SKM-1 treated with dmso at 0.1 percent for 144 hours (cell line): ENCODE data around the gene C19orf38.
A peak's percentile ranks its signal among the peaks of the same experiment; 100 is the strongest.
"Not testable (repeated sequence)": the region's sequence is repeated elsewhere in the genome, so short reads cannot be mapped to it uniquely, and the experiment has no call there.

Experiments used
- DNase-seq: peaks from one replicate; lab custom pipeline; 2025; ENCODE audit not compliant: unreplicated experiment; lab: John Stamatoyannopoulos, UW

Gene C19orf38

DNA sequence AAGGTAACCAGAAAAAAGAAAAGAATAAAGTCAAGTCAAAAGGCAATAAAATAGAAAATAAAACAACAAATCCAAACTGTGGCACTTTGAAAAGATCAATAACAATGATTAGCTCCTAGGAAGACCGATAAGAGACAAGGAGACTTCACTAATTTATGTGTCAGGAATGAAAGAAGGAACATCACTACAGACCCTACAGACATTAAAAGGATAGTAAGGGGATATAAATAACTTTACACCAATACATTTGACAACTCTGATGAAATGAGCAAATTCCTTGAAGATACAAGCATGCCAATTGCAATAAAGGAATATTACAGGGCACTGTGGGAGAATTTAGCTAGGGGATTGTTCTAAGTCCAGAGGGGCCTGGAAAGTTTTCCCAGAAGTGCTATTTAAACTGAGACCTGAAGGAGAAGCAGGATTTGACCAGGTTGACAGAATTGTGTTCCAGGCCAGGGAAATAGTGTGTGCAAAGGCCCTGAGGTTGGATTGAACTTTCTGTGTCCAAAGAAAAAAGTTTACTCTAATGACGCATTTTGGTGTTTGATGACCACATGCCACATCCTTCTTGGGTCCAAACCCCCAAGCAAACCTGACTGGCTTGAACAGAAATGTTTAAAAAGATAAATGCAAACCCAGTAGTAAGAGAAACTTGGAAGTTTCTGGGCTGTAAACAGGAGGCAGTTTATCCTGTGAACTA, 1.6 kb upstream of the C19orf38 start:
- no peak for DNase-seq

- DNase-seq: no peak
These were observed 2.4 kb downstream of the C19orf38 start for GRCh38 chr19:10850631-10851030.

GRCh38 chr19:10852098-10852800, 4.0 kb downstream of the C19orf38 start:
- no peak for DNase-seq

GRCh38 chr19:10852941-10853340, 4.7 kb downstream of the C19orf38 start:
- no peak for DNase-seq

GRCh38 chr19:10854350-10855089, 6.3 kb downstream of the C19orf38 start:
- DNase-seq: no peak

- DNase-seq: no peak
These were observed 7.8 kb downstream of the C19orf38 start for GRCh38 chr19:10855879-10856522.

GRCh38 chr19:10856899-10857298, 8.7 kb downstream of the C19orf38 start:
- not testable (repeated sequence) for DNase-seq

DNA sequence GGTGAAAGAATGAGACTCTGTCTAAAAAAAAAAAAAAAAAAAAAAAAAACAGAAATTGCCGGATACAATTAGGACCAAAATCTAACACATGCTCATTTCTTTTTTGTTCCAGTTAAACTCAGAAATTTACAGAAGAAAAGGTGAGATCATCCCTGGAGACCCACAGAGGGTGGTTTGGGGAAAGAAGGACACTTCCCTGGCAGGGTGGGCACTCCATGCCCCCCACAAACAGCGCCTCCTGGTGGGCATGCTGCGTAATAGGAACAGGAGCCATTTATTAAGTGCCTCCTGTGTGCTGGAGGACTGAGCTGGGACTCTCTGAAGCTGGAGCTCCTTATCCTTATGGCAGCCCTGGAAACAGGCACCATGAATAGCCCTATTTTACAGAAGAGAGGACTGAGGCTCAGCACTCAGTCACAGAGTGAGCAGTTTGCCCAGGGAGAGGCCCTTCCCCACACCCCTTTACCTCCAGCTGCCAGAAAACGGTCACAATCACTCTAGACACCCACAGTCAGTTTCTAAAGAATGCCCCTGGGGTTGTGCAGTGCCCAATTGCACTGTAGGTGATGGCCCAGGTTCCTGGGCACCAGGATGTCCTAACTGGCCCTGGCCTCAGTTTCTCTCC, 10.1 kb downstream of the C19orf38 start:
- DNase-seq: no peak

GRCh38 chr19:10861103-10861651, 13.0 kb downstream of the C19orf38 start:
- DNase-seq: peak; percentile 24

DNA sequence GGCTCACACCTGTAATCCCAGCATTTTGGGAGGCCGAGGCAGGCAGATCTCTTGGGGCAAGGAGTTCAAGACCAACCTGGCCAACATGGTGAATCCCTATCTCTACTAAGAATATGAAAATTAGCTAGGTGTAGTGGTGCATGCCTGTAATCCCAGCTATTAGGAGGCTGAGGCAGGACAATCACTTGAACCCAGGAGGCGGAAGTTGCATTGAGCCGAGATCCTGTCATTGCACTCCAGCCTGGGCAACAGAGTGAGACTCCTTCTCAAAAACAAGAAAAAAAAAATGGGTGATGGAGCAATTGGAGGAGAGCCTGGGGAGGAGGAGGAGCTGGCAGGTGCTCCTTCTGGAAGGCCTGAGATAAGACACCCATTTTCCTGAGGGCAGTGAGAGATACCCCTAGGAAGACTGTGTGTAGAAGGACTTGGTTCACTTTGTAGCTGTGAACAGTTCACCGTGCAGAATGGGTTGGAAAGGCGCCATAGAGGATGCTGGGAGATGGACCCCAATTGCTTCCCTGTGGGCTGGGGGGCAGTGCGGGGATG, 14.4 kb downstream of the C19orf38 start:
- DNase-seq: no peak

- no peak for DNase-seq
These were observed 15.0 kb downstream of the C19orf38 start for GRCh38 chr19:10863107-10863717.

DNA sequence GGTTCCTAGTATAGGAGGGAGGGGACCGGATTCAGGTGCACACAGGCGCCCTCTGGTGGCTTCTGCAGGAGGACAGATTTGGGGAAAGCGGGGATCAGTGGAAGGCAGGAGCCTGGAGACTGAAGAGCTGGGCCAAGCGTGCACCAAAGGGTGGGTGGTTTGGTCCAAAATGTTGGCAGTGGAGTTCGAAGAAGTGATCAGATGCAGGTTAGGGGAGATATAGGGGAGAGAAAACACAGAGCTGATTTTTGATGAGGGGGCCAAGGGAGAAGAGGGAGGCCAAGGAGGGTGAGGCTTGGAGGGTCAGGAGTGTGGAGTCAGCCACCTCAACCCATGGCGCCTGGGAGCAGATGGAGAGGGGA, 16.3 kb downstream of the C19orf38 start:
- DNase-seq: peak; percentile 76

- no peak for DNase-seq
These were observed 18.3 kb downstream of the C19orf38 start for GRCh38 chr19:10866495-10866894.

GRCh38 chr19:10868872-10869547, 20.8 kb downstream of the C19orf38 start:
- no peak for DNase-seq

DNA sequence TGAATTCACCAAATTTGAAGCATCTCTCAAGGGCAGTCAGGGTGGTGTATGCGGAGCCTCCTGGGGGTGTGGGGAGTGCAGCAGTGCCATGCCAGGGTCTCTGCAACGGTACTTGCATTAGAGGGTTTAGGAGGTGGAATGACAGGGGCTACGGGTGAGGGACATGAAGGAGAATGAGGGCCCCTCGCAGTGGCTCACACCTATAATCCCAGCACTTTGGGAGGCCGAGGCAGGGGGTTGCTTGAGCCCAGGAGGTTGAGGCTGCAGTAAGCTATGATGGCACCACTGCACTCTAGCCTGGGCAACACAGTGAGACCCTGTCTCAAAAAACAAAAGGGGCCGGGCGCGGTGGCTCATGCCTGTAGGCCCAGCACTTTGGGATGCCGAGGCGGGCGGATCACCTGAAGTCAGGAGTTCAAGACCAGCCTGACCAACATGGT, 21.7 kb downstream of the C19orf38 start:
- DNase-seq: not testable (repeated sequence)

DNA sequence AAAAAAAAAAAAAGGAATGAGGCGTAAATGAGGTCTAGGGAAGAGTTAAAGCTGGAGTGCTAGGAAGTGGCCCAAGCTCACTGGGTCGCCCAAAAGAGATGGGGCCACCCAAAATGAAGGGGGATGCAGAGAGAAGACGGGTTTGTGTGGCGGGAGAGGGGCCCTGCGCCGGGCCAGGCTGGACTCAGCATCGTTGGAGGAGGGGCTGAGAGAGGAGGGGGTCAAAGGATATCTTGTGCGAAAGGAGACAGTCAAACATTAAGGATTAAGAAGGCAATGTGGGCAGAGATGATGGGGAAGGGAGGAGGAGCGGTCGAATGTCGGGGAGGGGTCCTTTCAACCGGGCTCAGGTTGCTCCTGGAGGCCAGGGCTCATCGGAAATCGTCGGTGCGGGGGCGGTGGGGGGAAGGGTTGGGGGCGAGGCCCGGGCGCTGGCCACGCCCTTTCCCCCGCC, 22.3 kb downstream of the C19orf38 start:
- DNase-seq: no peak

- peak; percentile 99 for DNase-seq
These were observed 22.9 kb downstream of the C19orf38 start, which contains the start of gene CARM1 for GRCh38 chr19:10870955-10871603. Gene CARM1, plus strand, starts transcription at chr19:10871553. Its CDS starts 150 bp downstream, at chr19:10871703.

GRCh38 chr19:10871711-10872545, 23.7 kb downstream of the C19orf38 start:
- DNase-seq: no peak
